NK-92 treated with Interleukin-12 subunit alpha and Interleukin-12 subunit beta, amount 100 ng/mL, for 24 hours (cell line): ENCODE results near the gene CRMP1.
"Not testable (repeated sequence)": the region's sequence is repeated elsewhere in the genome, so short reads cannot be mapped to it uniquely, and the experiment has no call there.

Experiments
- DNase-seq: peaks from one replicate; lab custom pipeline; 2025; lab: John Stamatoyannopoulos, UW

Gene CRMP1

GRCh38 chr4:5856362-5856761 is 36.5 kb downstream of the CRMP1 start:
- not testable (repeated sequence) for DNase-seq

GRCh38 chr4:5854929-5855328 is 38.0 kb downstream of the CRMP1 start:
- no peak for DNase-seq

GRCh38 chr4:5852523-5853202 is 40.2 kb downstream of the CRMP1 start:
- no peak for DNase-seq

DNA sequence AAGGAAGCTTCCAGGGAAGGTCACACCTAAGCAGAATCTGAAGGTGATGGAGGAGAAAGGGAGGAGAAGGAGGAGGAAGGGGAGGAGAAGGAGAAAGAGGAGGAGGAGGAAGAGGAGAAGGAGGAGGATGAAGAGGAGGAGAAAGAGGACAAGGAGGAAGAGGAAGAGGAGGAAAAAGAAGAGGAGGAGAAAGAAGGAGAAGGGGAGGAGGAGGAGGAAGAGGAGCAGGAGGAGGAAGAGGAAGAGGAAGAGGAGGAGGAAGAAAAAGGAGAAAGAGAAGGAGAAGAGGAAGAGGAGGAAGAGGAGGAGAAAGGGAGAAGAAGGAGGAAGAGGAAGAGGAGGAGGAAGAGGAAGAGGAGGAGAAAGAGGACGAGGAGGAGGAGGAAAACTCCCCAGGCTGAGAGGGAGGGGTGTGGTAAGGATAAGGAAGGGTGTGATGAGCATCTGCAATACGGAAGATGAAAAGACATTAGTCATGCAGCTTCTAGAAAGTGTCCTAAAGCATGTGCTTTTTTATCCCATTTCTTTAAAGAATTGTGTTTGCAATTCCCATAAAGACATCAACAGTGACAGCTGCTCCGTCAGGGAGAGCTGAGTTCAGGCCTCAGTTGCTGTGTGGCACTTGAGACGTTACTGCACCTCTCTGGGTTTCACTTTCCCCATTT is 41.1 kb downstream of the CRMP1 start:
- no peak for DNase-seq

GRCh38 chr4:5845035-5845905 is 47.6 kb downstream of the CRMP1 start:
- DNase-seq, result no peak

GRCh38 chr4:5843573-5844530 is 49.0 kb downstream of the CRMP1 start:
- DNase-seq, result no peak

GRCh38 chr4:5842456-5842855 is 50.4 kb downstream of the CRMP1 start:
- no peak for DNase-seq

DNA sequence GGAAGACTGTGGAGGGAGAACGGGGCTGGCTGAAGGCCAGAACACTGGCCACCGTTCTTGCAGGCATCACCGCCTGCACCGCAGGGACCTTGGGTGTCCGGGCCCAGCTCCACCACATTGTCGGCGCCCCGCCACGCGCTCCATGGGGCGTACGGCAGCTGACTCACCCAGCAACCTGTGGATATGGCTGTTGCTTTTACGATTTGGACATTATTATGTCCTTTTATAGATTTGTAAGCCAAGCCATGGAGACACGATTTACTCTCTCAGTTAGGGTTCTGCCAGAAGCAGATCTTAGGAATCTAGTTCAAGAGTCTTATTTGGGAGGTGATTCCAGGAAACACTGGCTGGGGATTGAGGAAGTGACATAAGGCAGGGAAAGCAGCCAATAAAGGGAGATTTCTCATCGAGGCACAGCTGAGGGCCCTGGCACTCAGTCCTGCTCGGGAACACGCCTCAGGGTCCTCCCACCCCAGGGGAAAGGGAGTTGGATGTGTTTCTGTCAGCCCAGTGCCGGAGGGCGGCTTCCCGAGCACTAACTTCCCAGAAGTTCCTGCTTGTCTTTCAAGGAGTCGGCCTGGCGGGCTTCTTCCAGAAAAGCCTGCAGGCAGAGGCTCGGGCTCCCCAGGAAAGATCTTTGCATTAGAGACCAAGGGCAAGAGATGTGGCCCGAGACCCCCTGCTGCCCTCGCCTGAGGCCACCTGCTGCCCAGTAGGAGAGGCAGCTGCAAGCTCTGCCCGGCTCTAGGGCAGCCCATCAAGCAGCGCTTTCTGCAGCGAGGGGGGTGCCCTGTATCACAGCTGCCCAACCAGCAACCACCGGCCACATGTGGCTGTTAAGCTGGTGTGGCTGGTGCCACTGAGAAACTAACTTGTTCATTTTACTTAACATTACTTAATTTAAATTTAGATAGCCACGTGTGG is 52.9 kb downstream of the CRMP1 start:
- no peak for DNase-seq

GRCh38 chr4:5839332-5839731 is 53.6 kb downstream of the CRMP1 start:
- DNase-seq, result no peak

DNA sequence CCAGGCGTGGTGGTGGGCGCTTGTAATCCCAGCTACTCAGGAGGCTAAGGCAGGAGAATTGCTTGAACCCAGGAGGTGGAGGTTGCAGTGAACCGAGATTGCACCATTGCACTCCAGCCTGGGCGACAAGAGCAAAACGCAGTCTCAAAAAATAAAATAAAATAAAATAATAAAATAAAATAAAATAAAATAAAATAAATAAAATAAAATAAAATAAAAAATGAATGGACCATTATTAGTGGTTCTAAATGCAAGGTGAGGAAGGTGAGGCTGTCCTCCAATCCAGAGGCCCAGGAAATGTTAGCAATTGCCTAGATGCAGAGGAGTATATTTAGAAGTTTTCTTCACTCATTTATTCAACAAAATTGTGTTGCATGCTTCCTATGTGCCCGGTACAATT is 55.4 kb downstream of the CRMP1 start:
- not testable (repeated sequence) for DNase-seq

DNA sequence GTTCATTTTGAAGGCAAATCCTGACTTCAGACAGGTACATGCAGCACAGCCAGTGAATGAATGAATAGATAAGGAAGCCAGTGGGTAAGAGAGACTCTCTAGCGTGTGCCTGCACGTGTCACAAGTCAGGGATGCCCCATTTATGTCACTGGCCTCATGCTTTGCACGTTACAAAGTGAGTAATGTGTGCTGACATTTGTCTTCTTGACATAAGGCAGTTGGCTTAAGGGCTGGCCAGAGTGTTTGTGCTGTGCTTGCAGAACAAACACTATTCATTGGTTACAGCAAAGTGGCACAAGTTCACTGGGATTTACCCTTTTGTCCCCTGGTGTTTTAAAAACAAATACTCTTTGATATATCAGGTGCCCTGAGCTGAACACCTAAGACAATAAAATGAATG is 55.9 kb downstream of the CRMP1 start:
- DNase-seq, result no peak

GRCh38 chr4:5828005-5828391 is 64.9 kb downstream of the CRMP1 start:
- no peak for DNase-seq

DNA sequence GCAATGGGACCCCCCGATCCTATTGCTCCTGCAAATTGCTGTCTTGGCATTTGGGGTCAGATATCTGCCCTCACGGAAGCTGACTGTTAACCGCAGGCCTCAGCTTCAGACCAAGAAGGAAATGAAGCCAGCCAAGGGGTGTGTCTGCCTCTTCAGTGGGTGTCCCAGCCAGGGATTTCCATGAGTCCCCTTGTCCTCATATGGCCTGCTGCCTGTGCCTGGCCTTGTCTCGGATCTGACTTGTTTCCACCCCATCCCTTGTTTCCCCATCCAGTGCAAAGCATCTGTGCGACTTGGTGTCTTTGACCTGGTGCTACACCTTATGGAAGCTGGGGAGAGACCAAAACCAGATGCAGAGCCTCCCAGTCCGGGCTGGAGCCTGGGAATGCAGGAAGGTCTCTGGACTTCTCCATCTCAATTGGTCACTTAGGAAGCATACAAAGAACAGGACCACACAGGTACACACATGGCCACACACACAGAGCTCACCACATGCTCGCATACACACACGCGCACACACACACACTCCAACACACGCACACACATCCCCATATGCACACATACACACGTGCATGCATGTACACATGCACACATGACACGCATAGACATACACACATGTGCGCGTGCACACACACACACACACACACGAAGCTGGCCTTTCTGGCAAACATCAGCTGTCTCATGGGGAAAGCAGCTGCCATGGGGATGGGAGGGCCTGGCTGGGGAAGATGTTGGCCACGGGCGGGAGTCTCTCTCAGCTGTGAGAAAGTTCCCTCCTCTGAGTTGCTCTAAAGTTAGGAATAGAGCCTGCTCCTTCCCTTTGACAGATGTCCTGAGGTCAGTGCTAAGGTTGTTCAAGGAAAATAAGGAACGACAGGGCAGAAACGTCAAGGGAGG is 65.5 kb downstream of the CRMP1 start:
- no peak for DNase-seq

- no peak for DNase-seq
Measured at GRCh38 chr4:5826437-5827107, 66.3 kb downstream of the CRMP1 start.

DNA sequence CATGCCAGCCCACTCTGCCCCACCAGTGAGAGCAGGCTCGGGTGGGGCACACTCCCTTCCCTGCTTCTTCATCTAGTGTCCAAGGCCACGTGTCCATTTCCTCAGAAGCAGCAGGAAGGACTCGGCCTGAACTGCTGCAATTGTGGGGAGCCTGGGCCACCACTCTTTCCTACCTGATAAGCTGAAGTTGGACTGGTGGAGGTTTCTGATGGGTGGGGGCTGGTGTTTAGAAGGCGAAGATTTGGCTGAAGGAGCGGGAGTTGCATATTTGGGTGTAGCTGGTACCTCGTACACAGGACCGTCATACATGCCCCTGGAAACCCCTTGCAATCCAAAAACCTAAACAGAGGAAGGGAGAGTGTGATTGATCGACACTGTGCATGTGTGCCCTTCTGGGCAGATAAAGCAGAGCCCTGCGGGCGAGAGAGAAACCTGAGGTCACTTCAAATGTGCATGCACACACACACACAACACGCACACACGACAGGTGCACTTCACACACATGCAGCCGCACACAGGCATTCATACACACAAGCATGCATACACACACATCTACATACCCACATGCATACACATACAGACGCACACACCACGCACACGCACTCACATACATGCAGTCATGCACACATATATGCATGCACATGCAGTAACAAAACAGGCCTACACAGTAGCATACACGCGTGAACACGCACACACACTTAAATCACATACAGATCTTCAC is 67.4 kb downstream of the CRMP1 start:
- DNase-seq, result no peak

GRCh38 chr4:5824635-5825034 is 68.3 kb downstream of the CRMP1 start:
- no peak for DNase-seq

DNA sequence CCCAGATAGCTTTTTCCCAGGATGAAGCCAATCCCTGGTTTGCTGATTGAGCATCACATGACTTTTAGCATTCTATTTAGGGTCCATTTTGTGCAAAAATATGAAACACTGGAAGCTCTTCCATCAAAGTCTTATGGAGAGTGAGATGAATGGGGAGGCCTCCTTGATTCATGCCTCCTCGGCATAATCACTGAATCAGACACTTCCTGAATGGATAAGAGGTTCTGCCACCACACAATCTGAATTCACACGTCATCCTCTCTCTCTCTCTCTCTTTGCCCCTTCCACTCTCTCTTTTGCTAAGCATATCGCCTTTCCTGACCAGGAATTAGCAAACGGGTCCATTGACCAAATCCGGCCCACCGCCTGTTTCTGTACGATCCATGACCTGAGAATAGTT is 68.7 kb downstream of the CRMP1 start:
- no peak for DNase-seq

DNA sequence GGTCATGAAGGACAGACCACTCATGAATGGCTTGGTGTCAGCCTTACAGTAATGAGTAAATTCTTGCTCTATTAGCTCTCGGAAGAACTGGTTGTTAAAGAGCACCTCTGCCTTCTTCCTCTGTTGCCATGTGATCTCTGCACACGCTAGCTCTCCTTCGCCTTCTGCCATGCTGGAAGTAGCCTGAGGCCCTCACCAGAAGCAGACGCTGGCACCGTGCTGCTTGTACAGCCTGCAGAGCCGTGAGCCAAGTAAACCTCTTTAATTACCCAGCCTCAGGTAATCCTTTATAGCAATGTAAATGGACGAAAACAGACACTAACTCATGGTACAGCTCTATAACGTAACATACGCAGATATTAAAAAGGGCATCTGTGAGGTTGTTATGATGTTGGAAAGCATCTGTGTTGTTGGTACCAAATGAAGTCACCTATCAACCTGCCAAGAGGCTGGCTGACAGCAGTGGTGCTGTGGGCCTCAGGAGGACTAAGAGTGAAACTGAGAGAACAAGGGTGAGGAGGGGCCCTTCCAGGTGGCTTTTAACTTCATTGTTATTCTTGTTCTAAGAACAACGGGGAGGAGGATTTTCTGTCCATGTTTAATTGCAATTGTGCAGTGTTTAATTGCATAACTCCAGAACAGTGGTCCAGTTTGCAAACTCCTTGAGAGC is 69.2 kb downstream of the CRMP1 start:
- no peak for DNase-seq
